Measurements from ENCODE around the gene ZFAND2A. TPM values are rescaled to one million over a fixed set of nuclear protein-coding genes. Genes with fewer than 3 reads are reported as not detected.

Gene ZFAND2A
- total and polyA plus RNA-seq, 7 donors = 21.6 to 231 (median 28.2) TPM

DNA sequence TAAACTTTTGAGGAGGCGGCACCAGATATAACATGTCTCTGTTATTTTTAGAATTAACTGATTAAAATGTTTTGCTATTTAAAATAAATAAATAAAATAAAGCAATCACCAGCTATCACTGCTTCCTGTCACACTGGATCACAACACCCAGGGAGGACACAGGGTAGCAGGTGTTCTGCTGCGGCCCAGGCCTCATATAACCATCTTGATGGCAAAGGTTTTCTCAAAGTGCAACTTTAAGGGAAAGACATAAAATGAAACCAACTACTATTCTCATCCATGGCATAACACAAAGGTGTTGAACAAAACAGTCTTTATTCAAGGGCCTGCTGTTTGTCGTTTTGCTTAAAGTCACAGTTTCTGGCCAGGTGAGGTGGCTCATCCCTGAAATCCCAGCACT lies 48.8 kb downstream of the ZFAND2A start:
- Histone ChIP-seq H3K9me3 (no peaks in the 10 kb centered on the region), H3K36me3 (peaks cover 0 to 8% (median 0%) of the 10 kb centered on the region in 4 donors), H3K27me3 (no peaks in the 10 kb centered on the region), H3K4me1 (no peaks in the 10 kb centered on the region), H3K4me3 (no peak overlapping the region), H3K27ac (no peak overlapping the region)
- intact Hi-C loops (cut with DNase I) = no loop called here
- TF ChIP-seq EP300 (IDR thresholded peaks at IDR 0.05) (no peak), POLR2A (IDR thresholded peaks at IDR 0.05) (no peak), POLR2AphosphoS5 (IDR thresholded peaks at IDR 0.05) (no peak)
- TF ChIP-seq, protein P1, sequence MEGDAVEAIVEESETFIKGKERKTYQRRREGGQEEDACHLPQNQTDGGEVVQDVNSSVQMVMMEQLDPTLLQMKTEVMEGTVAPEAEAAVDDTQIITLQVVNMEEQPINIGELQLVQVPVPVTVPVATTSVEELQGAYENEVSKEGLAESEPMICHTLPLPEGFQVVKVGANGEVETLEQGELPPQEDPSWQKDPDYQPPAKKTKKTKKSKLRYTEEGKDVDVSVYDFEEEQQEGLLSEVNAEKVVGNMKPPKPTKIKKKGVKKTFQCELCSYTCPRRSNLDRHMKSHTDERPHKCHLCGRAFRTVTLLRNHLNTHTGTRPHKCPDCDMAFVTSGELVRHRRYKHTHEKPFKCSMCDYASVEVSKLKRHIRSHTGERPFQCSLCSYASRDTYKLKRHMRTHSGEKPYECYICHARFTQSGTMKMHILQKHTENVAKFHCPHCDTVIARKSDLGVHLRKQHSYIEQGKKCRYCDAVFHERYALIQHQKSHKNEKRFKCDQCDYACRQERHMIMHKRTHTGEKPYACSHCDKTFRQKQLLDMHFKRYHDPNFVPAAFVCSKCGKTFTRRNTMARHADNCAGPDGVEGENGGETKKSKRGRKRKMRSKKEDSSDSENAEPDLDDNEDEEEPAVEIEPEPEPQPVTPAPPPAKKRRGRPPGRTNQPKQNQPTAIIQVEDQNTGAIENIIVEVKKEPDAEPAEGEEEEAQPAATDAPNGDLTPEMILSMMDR (IDR thresholded peaks at IDR 0.05) = no peak
- DNase-seq = no peak
- WGBS, 2 donors = 86 to 91% methylated on average over 3 of the region's 3 CpGs

DNA sequence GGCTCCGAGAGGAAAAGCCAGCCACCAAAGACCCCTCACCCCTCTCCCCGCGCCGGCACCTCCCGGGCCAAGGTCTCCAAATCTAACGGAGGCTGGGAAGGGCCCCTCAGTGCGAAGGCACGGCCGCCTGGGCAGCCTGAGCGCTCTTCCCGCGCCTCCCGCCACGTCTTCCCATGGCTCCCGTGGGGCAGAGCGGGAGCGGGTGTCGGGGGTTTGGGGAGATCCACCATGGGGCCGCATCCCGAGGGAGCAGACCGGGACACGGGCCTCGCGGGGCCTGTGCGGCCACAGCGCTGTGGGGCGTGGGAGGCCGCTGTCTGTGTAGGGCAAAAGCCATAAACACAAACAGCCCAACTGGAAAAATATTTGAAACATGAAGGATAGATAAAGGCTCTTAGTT lies 49.6 kb downstream of the ZFAND2A start:
- no peak overlapping the region for H3K27ac ChIP-seq
- no peak overlapping the region for H3K4me3 ChIP-seq
- no peak for TF ChIP-seq POLR2AphosphoS5 (IDR thresholded peaks at IDR 0.05)
- TF ChIP-seq EP300 (IDR thresholded peaks at IDR 0.05) = no peak
- TF ChIP-seq, protein P1 (IDR thresholded peaks at IDR 0.05) = no peak
- TF ChIP-seq POLR2A (IDR thresholded peaks at IDR 0.05) = no peak
- H3K36me3 ChIP-seq = peaks cover 0 to 8% (median 0%) of the 10 kb centered on the region in 4 donors
- DNase-seq = no peak
- intact Hi-C loops (cut with DNase I) = no loop called here
- H3K9me3 ChIP-seq = no peaks in the 10 kb centered on the region
- 96 to 97% methylated on average over 28 of the region's 28 CpGs for WGBS, 2 donors
- no peaks in the 10 kb centered on the region for H3K4me1 ChIP-seq
- no peaks in the 10 kb centered on the region for H3K27me3 ChIP-seq

DNA sequence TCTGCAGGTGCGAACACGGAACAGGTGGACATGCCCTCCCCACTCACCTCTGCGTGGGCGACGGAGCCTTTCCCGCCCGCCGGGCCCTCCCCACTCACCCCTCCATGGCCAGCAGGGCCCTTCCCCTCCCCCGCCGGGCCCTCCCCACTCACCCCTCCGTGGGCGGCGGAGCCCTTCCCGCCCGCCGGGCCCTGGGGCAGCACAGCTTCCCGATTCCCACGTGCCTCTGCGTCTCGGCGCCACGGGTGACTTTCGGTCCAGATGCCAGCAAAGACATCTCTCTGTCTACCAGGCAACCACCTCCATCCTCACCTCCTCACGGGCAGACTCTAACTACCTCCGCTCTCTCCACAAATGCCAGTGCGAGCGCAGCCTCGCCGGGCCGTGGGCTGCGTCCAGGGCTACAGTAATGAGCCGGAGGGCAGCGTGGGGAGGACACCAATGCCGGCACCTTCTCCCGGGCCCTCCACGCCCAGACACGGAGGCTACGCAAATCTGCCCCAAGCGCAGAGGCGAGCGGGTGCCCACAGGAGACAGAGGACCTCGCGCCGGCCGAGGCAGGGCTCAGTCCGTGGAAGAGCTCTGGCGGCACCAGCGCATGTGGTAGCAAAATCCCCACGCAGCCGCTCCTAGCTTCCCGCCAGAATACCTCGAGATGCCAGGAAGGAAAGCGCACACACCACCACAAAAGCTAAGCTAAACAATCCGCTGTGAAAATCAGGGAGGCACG lies 50.2 kb downstream of the ZFAND2A start:
- 96% methylated on average over 55 of the region's 55 CpGs for WGBS, 2 donors
- intact Hi-C loops (cut with DNase I) = no loop called here

DNA sequence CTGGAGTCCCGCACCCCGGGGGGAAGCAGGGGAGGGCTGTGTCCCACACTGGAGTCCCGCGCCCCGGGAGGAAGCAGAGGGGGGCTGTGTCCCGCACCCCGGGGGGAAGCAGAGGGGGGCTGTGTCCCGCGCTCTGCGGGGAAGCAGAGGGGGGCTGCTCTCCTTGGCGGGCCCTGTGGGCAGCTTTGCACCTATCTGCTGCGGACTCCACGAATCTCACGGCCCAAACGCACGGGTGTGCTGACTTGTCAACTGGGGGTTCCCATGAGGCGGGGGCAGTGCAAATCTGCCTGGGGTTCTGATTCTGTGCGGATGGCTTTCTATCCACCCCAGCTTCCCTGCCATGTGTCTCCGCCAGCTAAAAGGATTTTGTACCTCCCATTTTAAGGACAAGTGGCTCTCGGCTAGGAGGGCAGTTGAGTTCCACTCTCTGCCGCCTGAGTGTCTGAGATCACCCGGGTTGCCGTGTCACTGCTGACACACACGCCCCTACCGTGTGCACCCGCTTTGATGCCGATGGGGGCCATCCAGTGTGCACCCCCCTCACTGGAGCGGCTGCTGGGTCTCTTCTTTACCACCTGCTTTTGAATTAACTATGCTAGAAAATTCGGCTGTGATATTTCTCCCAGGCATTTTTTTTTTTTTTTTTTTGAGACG lies 51.6 kb downstream of the ZFAND2A start:
- TF ChIP-seq POLR2AphosphoS5 (IDR thresholded peaks at IDR 0.05) (no peak), EP300 (IDR thresholded peaks at IDR 0.05) (no peak), POLR2A (IDR thresholded peaks at IDR 0.05) (no peak)
- TF ChIP-seq, protein P1 (IDR thresholded peaks at IDR 0.05) = no peak
- Histone ChIP-seq H3K36me3 (peaks cover 0 to 8% (median 0%) of the 10 kb centered on the region in 4 donors), H3K4me3 (no peak overlapping the region), H3K27me3 (no peaks in the 10 kb centered on the region), H3K27ac (no peak overlapping the region), H3K9me3 (no peaks in the 10 kb centered on the region), H3K4me1 (no peaks in the 10 kb centered on the region)
- 86 to 91% methylated on average over 30 of the region's 30 CpGs for WGBS, 2 donors
- intact Hi-C loops (cut with DNase I) = no loop called here
- DNase-seq = no peak

More for the DNA sequence above, 50.2 kb downstream of the ZFAND2A start:
- no peak for DNase-seq
- Histone ChIP-seq H3K9me3 (no peaks in the 10 kb centered on the region), H3K27me3 (no peaks in the 10 kb centered on the region), H3K4me3 (no peak overlapping the region), H3K27ac (no peak overlapping the region), H3K36me3 (peaks cover 0 to 8% (median 0%) of the 10 kb centered on the region in 4 donors), H3K4me1 (no peaks in the 10 kb centered on the region)
- TF ChIP-seq POLR2AphosphoS5 (IDR thresholded peaks at IDR 0.05) (no peak), EP300 (IDR thresholded peaks at IDR 0.05) (no peak), POLR2A (IDR thresholded peaks at IDR 0.05) (no peak)
- TF ChIP-seq, protein P1 (IDR thresholded peaks at IDR 0.05) = no peak

All from sigmoid colon (tissue), 7 donors.